Lung (tissue), 12 donors: ENCODE measurements around the gene PTPRN2. TPM values are rescaled to one million over a fixed set of nuclear protein-coding genes. Genes with fewer than 3 reads are reported as not detected.

Experiments used
- ATAC-seq: fragments of 200-7000 bp; cut with Tn5 transposase; one replicate; pipeline ENCODE4 v1.9.1; 2020; ENCODE audit warnings: moderate number of reproducible peaks; ENCODE audit not compliant: insufficient read depth, low FRiP score
- DNase-seq, 3 donors: peaks; one replicate each; pipeline ENCODE4 v3.0.0-alpha.2; 2013 to 2017
- H3K27ac ChIP-seq, 2 donors: one replicate each; pipeline ENCODE4 v1.5.1; 2013; ENCODE audit warnings: mild to moderate bottlenecking in 2 of 2, moderate library complexity in 2 of 2, control low read depth in 1 of 2, inconsistent platforms in 1 of 2, low read depth in 1 of 2, low read length in 1 of 2
- H3K27me3 ChIP-seq, 3 donors: one replicate each; pipeline ENCODE4 v1.5.1; 2013; ENCODE audit warnings: low read length in 2 of 3; ENCODE audit not compliant: control insufficient read depth in 3 of 3, insufficient read depth in 3 of 3
- H3K36me3 ChIP-seq, 4 donors: one replicate each; pipeline ENCODE4 v1.5.1; 2013; ENCODE audit warnings: low read length in 4 of 4, mild to moderate bottlenecking in 1 of 4, moderate library complexity in 1 of 4; ENCODE audit not compliant: control insufficient read depth in 4 of 4, insufficient read depth in 4 of 4
- H3K4me1 ChIP-seq, 5 donors: one replicate each; pipeline ENCODE4 v1.5.1; 2013; ENCODE audit warnings: low read length in 5 of 5, mild to moderate bottlenecking in 2 of 5, moderate library complexity in 1 of 5; ENCODE audit not compliant: control insufficient read depth in 5 of 5, insufficient read depth in 5 of 5
- H3K4me3 ChIP-seq: one replicate; pipeline ENCODE4 v1.5.1; 2013; ENCODE audit warnings: mild to moderate bottlenecking, control low read depth, moderate library complexity
- H3K9ac ChIP-seq, 2 donors: one replicate each; pipeline ENCODE4 v1.5.1; 2013; ENCODE audit warnings: low read length in 2 of 2, control low read depth in 1 of 2; ENCODE audit not compliant: insufficient read depth in 1 of 2
- H3K9me3 ChIP-seq, 4 donors: one replicate each; pipeline ENCODE4 v1.5.1; 2013; ENCODE audit warnings: low read length in 3 of 4, mild to moderate bottlenecking in 1 of 4, moderate library complexity in 1 of 4; ENCODE audit not compliant: control insufficient read depth in 4 of 4, insufficient read depth in 3 of 4
- WGBS, 2 donors: extraction: QIAGEN DNeasy Blood & Tissue Kit; methylation state at CpG; one replicate each; pipeline ENCODE4 v1.1.7; 2013; 5-methylcytosine and 5-hydroxymethylcytosine counted together
- polyA plus RNA-seq, 2 donors: library from polyadenylated mRNA; stranded (reverse); fragments of 200-250 nt; gene quantifications; one replicate each; pipeline ENCODE4 v1.2.1, GENCODE V29; 2013
- total RNA-seq, 2 donors: library from RNA; depleted of rRNA in 1 of 2; stranded (reverse); fragments of >200 nt in 1 of 2; gene quantifications; one replicate each; pipeline ENCODE4 v1.2.1, GENCODE V29; 2014 to 2021
- TF ChIP-seq, protein P1 (sequence below): IDR thresholded peaks from 2 replicates; pipeline ENCODE4 v1.5.1; 2012; ENCODE audit warnings: mild to moderate bottlenecking; ENCODE audit errors: control extremely low read depth, extremely low read depth
- donor health status: control.
- donor health status: control.
- donor health status: Bipolar disorder and iron deficiency.
- donor health status: healthy.
- donor health status: DM: yes; HTN: yes; CAD: no.

The PTPRN2 gene
- total and polyA plus RNA-seq, 4 donors = 2.1 to 7.4 (median 4.4) TPM

DNA sequence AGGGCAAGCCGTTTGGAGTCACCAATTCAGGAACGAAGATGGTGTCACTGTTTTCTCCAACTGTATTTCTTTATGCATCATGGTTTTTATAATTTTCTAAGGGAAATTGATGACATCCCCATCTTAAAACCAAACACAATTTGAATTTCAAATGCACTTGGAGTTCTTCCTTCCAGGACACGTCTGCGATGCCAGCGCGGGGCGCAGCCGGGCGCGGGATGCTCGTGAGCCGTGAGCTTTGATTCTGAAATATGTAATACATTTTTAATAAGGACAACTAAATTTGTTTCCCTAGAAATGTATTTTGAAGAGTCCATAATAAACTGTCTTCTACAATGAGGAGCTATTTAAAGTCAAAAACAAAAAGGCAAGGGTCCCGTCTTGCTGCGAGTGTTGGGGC, 758.7 kb downstream of the PTPRN2 start:
- Histone ChIP-seq H3K27me3 (no peaks in the 10 kb centered on the region), H3K4me1 (no peaks in the 10 kb centered on the region), H3K9ac (no peak overlapping the region), H3K27ac (no peak overlapping the region), H3K36me3 (no peaks in the 10 kb centered on the region), H3K9me3 (peaks cover 0 to 2% (median 0%) of the 10 kb centered on the region in 4 donors), H3K4me3 (no peak overlapping the region)
- DNase-seq (no peak), ATAC-seq (no peak)
- TF ChIP-seq, protein P1, sequence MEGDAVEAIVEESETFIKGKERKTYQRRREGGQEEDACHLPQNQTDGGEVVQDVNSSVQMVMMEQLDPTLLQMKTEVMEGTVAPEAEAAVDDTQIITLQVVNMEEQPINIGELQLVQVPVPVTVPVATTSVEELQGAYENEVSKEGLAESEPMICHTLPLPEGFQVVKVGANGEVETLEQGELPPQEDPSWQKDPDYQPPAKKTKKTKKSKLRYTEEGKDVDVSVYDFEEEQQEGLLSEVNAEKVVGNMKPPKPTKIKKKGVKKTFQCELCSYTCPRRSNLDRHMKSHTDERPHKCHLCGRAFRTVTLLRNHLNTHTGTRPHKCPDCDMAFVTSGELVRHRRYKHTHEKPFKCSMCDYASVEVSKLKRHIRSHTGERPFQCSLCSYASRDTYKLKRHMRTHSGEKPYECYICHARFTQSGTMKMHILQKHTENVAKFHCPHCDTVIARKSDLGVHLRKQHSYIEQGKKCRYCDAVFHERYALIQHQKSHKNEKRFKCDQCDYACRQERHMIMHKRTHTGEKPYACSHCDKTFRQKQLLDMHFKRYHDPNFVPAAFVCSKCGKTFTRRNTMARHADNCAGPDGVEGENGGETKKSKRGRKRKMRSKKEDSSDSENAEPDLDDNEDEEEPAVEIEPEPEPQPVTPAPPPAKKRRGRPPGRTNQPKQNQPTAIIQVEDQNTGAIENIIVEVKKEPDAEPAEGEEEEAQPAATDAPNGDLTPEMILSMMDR = no peak
- WGBS, 2 donors = 93 to 96% methylated on average over 14 of the region's 14 CpGs

- Histone ChIP-seq H3K9ac (no peak overlapping the region), H3K36me3 (no peaks in the 10 kb centered on the region), H3K27me3 (no peaks in the 10 kb centered on the region), H3K27ac (no peak overlapping the region), H3K9me3 (no peaks in the 10 kb centered on the region), H3K4me1 (no peaks in the 10 kb centered on the region), H3K4me3 (no peak overlapping the region)
- no peak for DNase-seq
- TF ChIP-seq, protein P1 = no peak
- no peak for ATAC-seq
- WGBS, 2 donors = 90 to 93% methylated on average over 13 of the region's 13 CpGs
These were observed 759.4 kb downstream of the PTPRN2 start for GRCh38 chr7:157828190-157828589.

- Histone ChIP-seq H3K9ac (no peak overlapping the region), H3K4me1 (no peaks in the 10 kb centered on the region), H3K4me3 (no peak overlapping the region), H3K36me3 (no peaks in the 10 kb centered on the region), H3K27ac (no peak overlapping the region), H3K27me3 (no peaks in the 10 kb centered on the region), H3K9me3 (no peaks in the 10 kb centered on the region)
- ATAC-seq (no peak), DNase-seq (no peak)
- WGBS, 2 donors = 58 to 74% methylated on average over 10 of the region's 10 CpGs
- TF ChIP-seq, protein P1 = no peak
These were observed 759.8 kb downstream of the PTPRN2 start for GRCh38 chr7:157827863-157828160.

DNA sequence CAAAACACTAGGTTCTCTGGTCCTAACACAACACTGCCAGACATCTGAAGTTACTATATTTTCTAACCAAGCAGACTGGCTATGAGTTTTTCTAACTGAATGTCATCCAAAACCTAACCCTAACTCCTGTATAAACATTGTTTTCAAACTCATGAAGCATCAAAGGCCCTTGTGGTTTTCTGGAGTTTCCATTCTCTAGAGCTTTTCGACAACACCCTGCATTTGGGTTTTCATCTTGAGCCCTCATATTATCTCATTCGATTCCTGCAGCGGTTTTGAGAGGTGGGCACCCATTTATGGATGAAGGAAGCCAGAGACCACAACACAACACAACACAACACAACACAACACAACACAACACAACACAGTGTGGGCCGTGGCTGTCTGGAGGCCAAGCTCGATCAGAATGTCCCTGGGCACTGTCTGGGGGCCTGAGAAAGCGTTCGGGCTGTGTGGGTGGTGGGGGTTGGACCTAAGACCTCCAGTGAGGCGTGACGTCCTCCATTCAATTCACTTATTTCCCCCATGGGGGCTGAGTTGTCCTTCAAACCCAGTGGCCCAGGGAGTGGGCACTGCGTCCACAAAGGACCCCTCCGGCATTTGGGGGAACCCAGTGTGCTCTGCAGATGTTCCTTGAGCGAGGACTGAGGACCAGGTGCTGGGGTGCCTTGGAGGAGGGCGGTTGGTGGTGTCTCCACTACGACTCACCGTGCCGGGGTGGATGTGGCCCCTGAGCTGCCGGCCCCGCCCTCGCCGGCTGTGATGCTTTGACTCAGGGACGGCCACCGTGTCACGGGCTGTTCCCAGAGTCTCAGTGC, 760.4 kb downstream of the PTPRN2 start:
- Histone ChIP-seq H3K27ac (no peak overlapping the region), H3K27me3 (no peaks in the 10 kb centered on the region), H3K4me3 (no peak overlapping the region), H3K9ac (no peak overlapping the region), H3K4me1 (no peaks in the 10 kb centered on the region), H3K9me3 (no peaks in the 10 kb centered on the region), H3K36me3 (no peaks in the 10 kb centered on the region)
- no peak for DNase-seq
- ATAC-seq = no peak
- TF ChIP-seq, protein P1 = no peak
- 89 to 91% methylated on average over 23 of the region's 23 CpGs for WGBS, 2 donors
